Suprapubic skin (tissue), 4 donors: Measurements from ENCODE around the gene SNX22.

Experiments
- EP300 ChIP-seq: sonication (generic); formaldehyde crosslinking; IDR thresholded peaks from one replicate; pipeline ENCODE4 v1.6.1; 2017; ENCODE audit warnings: antibody characterized with exemption
- POLR2A ChIP-seq, 2 donors: fragments of 450-650 bp; IDR thresholded peaks; one replicate each; pipeline ENCODE4 v1.6.1; 2017; ENCODE audit warnings: antibody characterized with exemption in 2 of 2, mild to moderate bottlenecking in 2 of 2, moderate library complexity in 2 of 2
- POLR2AphosphoS5 ChIP-seq, 3 donors: sonication (generic); formaldehyde crosslinking; IDR thresholded peaks; one replicate each; pipeline ENCODE4 v1.6.1; 2017; ENCODE audit warnings: antibody characterized with exemption in 3 of 3
- TF ChIP-seq, protein P1 (sequence below), 2 donors: fragments of 200-600 bp in 1 of 2; fragments of 450-650 bp in 1 of 2; sonication (generic) in 1 of 2; IDR thresholded peaks; one replicate each; pipeline ENCODE4 v1.5.1; 2016 to 2019; ENCODE audit warnings: antibody characterized with exemption in 2 of 2, mild to moderate bottlenecking in 1 of 2, moderate library complexity in 1 of 2

- TF ChIP-seq, protein P1, sequence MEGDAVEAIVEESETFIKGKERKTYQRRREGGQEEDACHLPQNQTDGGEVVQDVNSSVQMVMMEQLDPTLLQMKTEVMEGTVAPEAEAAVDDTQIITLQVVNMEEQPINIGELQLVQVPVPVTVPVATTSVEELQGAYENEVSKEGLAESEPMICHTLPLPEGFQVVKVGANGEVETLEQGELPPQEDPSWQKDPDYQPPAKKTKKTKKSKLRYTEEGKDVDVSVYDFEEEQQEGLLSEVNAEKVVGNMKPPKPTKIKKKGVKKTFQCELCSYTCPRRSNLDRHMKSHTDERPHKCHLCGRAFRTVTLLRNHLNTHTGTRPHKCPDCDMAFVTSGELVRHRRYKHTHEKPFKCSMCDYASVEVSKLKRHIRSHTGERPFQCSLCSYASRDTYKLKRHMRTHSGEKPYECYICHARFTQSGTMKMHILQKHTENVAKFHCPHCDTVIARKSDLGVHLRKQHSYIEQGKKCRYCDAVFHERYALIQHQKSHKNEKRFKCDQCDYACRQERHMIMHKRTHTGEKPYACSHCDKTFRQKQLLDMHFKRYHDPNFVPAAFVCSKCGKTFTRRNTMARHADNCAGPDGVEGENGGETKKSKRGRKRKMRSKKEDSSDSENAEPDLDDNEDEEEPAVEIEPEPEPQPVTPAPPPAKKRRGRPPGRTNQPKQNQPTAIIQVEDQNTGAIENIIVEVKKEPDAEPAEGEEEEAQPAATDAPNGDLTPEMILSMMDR (IDR thresholded peaks at IDR 0.05), result no peak
- TF ChIP-seq POLR2A (IDR thresholded peaks at IDR 0.05) (no peak), POLR2AphosphoS5 (IDR thresholded peaks at IDR 0.05) (no peak), EP300 (no peak)
Observed at GRCh38 chr15:64187396-64188191, 36.1 kb downstream of the SNX22 start.
